GM18505 (cell line): Measurements from ENCODE around the gene IDS.
A peak's percentile ranks its signal among the peaks of the same experiment; 100 is the strongest.
"Not testable (repeated sequence)": the region's sequence is repeated elsewhere in the genome, so short reads cannot be mapped to it uniquely, and the experiment has no call there.

Source experiments
- ATAC-seq: cut with Tn5 transposase; IDR thresholded peaks from one replicate; pipeline ENCODE4 v1.9.1; 2021; ENCODE audit not compliant: unreplicated experiment
- POLR2A ChIP-seq: IDR thresholded peaks from 4 replicates; pipeline ENCODE4 v1.6.1; 2011; ENCODE audit warnings: borderline replicate concordance; ENCODE audit not compliant: insufficient read depth, insufficient read length; ENCODE audit errors: extremely low read depth

Gene IDS

DNA sequence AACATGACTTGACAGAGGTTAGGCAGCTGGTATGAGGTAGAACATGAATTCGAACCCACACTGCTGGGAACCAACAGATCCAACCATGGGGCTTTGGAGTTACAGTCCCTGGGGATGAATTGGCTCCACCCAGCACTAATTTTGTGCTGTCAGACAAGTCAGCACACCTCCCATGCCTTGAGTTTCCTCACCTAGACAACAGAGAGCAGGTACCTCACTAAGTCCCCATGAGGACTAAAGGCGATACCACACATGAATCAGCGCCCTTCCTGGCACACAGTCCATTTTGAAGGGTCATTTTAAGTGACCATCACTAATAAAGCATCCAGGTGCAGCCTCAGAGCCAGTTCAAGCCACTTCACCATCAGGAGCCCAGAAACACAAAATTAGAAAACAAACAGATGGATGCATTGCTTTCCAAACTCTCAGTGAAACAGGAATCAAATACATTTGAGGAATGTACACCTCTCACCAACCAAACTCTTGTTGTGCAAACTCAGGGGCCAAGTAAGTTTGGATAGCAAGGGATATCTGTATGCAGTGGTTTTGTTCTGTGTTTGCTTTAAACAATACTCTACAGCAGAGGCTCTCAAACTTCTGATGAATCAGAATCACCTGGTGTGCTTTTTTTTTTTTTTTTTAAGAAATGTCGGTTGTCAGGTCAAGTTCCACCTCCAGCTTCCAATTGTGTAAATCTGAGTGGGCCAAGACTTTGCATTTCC is 10.1 kb downstream of the IDS start:
- ATAC-seq: no peak

DNA sequence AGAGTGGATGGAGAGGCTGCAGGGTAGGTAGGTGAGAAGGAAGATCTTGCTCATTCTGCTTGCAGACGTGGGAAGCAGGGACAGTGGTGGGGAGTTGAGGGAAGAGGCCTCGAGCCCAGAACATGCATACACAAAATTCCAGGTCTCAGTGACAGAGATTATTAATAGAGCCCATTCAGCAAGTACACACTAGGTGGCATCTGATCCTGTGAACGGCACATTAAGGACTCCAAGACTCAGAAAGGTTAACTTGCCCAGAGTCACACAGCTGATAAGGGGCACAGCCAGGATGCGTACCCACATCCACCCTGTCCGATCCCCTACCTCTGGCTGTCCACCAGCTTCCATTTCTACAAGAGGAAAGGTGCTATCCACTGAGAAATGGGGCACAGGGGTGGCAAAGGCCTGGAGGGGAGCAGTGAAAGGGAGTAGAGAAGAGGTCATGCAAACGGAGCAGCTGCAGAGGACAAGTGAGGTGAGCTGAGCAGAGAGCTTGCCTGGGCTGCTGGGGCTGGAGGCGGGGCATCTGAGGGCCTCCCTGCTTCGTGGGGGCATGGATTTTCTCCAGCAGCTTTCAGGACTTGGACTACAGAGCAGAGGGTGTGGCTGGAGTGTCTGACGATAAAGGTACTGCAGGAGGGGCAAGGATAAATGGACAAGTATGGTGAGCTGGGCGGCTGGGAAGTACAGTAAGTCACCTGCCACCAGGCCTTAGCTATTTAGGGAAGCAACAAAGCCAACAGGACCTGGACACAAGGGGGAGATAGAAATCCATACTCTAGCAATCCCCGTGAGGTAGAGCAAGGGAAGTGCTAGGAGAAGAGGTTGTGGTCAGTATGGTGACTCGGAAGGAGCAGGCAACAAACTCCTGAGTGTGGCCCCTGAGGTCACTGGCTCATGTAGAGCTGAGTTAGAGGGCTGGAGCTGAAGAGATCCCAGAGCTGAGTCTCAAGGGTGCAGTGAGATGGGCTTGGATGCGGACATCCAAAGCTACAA is 11.2 kb downstream of the IDS start:
- ATAC-seq: no peak
- no peak for TF ChIP-seq POLR2A

More for the DNA sequence above, 10.1 kb downstream of the IDS start:
- TF ChIP-seq POLR2A: no peak

DNA sequence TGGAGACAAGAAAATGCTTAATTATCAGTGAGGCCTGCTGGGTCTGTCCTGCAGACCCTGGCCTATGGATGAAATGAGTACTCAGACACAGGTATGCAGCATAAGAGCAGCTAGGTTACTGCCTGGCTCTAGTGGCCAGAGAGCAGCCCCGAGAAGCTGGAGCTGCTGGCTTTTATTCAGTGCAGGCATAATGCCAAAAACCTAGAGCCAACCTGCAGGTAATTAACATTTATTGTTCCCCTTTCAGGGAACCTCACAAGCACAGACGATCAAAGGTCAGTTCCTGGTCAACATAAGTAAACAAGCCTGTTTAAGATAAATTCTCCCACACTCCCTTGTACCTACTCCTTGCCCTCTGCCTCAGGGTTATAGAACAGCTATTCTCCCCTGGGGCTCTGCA is 13.3 kb downstream of the IDS start:
- no peak for TF ChIP-seq POLR2A

DNA sequence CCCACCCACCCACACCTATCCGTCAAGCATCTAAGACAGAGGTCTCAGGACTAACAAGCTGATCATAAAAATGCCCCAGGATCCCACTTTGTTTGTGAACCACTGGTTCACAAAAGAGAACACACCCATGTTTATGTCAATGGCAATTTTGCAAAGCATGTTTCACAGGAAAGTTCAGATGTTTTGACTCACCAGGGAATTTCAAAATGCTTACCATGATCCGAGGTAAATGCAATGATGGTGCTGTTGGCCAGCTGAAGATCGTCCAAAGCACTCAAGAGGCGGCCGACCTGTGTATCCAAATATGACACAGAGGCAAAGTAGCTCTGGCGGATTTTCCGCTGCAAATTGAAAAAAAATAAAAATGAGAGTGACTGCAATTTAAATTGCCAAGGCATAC is 15.0 kb downstream of the IDS start:
- TF ChIP-seq POLR2A: no peak
- no peak for ATAC-seq

More for the DNA sequence above, 13.3 kb downstream of the IDS start:
- no peak for ATAC-seq

- ATAC-seq: not testable (repeated sequence)
Observed at GRCh38 chrX:149488411-149489052, 16.6 kb downstream of the IDS start.

- not testable (repeated sequence) for ATAC-seq
Observed at GRCh38 chrX:149488008-149488407, 17.1 kb downstream of the IDS start.

DNA sequence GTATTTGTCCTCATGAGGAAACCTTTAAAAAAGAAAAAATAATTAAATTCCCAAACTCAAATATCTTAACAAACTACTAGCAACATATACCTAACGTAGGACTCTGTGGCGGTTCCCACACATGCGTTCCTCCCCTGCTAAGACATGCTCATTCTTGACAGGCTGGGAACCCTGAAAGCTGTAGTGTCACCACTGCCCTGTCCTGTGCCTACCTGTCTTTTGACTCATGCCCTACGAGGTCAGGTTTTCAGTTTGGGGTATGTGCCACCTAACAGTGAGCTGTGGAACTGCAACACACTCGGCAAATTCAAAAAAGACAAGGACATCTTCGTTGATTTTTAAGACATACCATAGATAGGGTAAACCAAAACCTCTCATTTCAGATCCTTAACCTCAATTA is 17.8 kb downstream of the IDS start:
- TF ChIP-seq POLR2A: no peak
- ATAC-seq: peak; percentile 56

- ATAC-seq: no peak
- TF ChIP-seq POLR2A: no peak
Observed at GRCh38 chrX:149476513-149476912, 28.6 kb downstream of the IDS start.

DNA sequence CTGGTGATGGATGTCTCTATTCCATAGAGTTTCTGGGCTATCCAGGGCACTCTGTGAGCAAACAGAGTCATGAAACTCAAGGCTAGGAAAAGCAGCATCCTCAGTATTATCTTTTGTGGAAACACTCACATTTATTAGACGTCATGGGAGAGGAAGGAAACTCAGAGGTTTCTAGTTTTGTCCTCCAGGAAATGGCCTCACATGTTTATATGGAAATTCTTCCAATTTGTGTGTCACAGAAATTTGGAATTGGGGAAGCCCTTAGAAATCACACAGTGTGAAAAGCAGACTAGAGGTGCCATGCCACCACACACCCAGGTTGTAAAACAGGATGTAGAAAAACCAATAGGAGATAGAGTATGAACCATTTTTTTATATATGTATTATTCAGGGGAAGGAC is 31.1 kb downstream of the IDS start:
- no peak for TF ChIP-seq POLR2A
- no peak for ATAC-seq

DNA sequence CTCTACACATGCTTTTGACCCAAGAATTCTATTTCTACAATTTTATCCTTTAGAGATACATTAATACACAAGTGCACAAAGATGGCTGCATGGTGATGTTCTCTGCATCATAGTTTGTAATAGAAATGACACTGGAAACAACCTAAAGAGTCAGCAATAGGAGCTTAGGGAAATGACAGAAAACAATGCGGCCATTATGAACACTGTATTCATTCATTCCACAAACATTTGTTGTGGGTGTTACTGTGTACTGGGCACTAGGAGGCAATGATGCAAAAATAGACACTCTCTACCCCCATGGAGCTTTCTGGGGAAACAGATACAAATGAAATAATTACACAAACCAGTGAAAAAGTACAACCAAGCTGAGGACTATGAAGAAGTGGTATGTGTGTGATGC is 32.0 kb downstream of the IDS start:
- TF ChIP-seq POLR2A: no peak
- ATAC-seq: no peak

GRCh38 chrX:149472625-149473024 is 32.5 kb downstream of the IDS start:
- TF ChIP-seq POLR2A: no peak
- ATAC-seq: no peak

- no peak for TF ChIP-seq POLR2A
- ATAC-seq: no peak
Observed at GRCh38 chrX:149471397-149471796, 33.7 kb downstream of the IDS start.

- no peak for TF ChIP-seq POLR2A
- peak; percentile 94 for ATAC-seq
Observed at GRCh38 chrX:149470955-149471354, 34.2 kb downstream of the IDS start.
